Uterus (tissue), 4 donors: ENCODE measurements around the gene ARHGEF17. TPM values are rescaled to one million over a fixed set of nuclear protein-coding genes. Genes with fewer than 3 reads are reported as not detected.

Source experiments
- DNase-seq, 2 donors: peaks; one replicate each; pipeline ENCODE4 v3.0.0-alpha.2; 2019 to 2020
- H3K27ac ChIP-seq, 2 donors: fragments of 200-600 bp; sonication (generic); 1 replicate in 1 of 2; 2 replicates in 1 of 2; pipeline ENCODE4 v1.5.1; 2016 to 2018
- H3K27me3 ChIP-seq, 2 donors: fragments of 200-600 bp; sonication (generic); one replicate each; pipeline ENCODE4 v1.5.1; 2018 to 2019; ENCODE audit warnings: control low read depth in 1 of 2
- H3K36me3 ChIP-seq, 2 donors: fragments of 200-600 bp; sonication (generic); one replicate each; pipeline ENCODE4 v1.5.1; 2019; ENCODE audit warnings: control low read depth in 1 of 2
- H3K4me1 ChIP-seq, 2 donors: fragments of 200-600 bp; sonication (generic); one replicate each; pipeline ENCODE4 v1.5.1; 2018 to 2019; ENCODE audit warnings: control low read depth in 1 of 2
- H3K4me3 ChIP-seq, 2 donors: fragments of 200-600 bp; sonication (generic); 1 replicate in 1 of 2; 2 replicates in 1 of 2; pipeline ENCODE4 v1.5.1; 2018 to 2019; ENCODE audit warnings: mild to moderate bottlenecking in 1 of 2
- H3K9me3 ChIP-seq, 2 donors: fragments of 200-600 bp; sonication (generic); one replicate each; pipeline ENCODE4 v1.5.1; 2019; ENCODE audit warnings: control low read depth in 1 of 2
- POLR2A ChIP-seq, 2 donors: fragments of 450-650 bp; IDR thresholded peaks; one replicate each; pipeline ENCODE4 v1.6.1; 2016; ENCODE audit warnings: antibody characterized with exemption in 2 of 2, mild to moderate bottlenecking in 1 of 2, moderate library complexity in 1 of 2
- intact Hi-C: fragments of 100-400 bp; cut with DNase I; formaldehyde crosslinking; loops from one replicate; pipeline ENCODE4 v1.15.1; 2023; ENCODE audit warnings: low total_unique reads
- total RNA-seq, 4 donors: library from RNA; depleted of rRNA in 3 of 4; stranded (reverse); fragments of >200 nt in 3 of 4; gene quantifications; one replicate each; pipeline versions ENCODE4 v1.1.0 to v1.2.4, GENCODE V29; 2014 to 2023
- TF ChIP-seq, protein P1 (sequence below), 4 experiments: fragments of 200-600 bp in 2 of 4; fragments of 450-650 bp in 2 of 4; sonication (generic) in 2 of 4; IDR thresholded peaks; one replicate each; pipeline ENCODE4 v1.5.1; 2016 to 2019; ENCODE audit warnings: antibody characterized with exemption in 4 of 4, mild to moderate bottlenecking in 2 of 4, moderate library complexity in 1 of 4
- donor health status: DM: yes; HTN: yes; CAD: no.

The ARHGEF17 gene
- total RNA-seq, 4 donors from 2014 or later: 17.9 to 174 (median 58.6) TPM

DNA sequence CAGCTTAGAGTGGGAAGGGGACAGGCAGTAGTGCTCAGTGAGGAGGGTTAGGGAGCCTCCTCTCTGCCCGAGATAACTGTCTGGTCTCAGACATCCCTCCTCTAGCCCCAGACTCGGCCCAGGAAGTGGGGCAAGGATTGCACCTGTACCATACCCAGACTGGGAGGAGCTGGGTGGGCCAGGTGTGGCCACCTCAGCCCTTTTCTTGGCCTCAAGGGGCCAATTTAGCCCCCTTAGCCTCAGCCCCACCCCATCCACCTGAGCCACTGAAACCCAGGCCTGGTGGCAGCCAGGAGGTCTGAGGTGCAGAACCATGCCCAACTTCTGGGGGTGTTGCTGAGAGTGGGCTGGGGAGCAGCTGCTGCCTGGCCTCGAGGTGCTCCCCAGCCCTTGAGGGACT lies 74.7 kb downstream of the ARHGEF17 start:
- Histone ChIP-seq H3K9me3 (no peaks in the 10 kb centered on the region), H3K27ac (no peak overlapping the region), H3K4me3 (no peak overlapping the region), H3K36me3 (no peaks in the 10 kb centered on the region), H3K27me3 (no peaks in the 10 kb centered on the region), H3K4me1 (no peaks in the 10 kb centered on the region)
- intact Hi-C loops: no loop called here
- TF ChIP-seq, protein P1, sequence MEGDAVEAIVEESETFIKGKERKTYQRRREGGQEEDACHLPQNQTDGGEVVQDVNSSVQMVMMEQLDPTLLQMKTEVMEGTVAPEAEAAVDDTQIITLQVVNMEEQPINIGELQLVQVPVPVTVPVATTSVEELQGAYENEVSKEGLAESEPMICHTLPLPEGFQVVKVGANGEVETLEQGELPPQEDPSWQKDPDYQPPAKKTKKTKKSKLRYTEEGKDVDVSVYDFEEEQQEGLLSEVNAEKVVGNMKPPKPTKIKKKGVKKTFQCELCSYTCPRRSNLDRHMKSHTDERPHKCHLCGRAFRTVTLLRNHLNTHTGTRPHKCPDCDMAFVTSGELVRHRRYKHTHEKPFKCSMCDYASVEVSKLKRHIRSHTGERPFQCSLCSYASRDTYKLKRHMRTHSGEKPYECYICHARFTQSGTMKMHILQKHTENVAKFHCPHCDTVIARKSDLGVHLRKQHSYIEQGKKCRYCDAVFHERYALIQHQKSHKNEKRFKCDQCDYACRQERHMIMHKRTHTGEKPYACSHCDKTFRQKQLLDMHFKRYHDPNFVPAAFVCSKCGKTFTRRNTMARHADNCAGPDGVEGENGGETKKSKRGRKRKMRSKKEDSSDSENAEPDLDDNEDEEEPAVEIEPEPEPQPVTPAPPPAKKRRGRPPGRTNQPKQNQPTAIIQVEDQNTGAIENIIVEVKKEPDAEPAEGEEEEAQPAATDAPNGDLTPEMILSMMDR (IDR thresholded peaks at IDR 0.05): no peak
- TF ChIP-seq POLR2A (IDR thresholded peaks at IDR 0.05): no peak
- no peak for DNase-seq

DNA sequence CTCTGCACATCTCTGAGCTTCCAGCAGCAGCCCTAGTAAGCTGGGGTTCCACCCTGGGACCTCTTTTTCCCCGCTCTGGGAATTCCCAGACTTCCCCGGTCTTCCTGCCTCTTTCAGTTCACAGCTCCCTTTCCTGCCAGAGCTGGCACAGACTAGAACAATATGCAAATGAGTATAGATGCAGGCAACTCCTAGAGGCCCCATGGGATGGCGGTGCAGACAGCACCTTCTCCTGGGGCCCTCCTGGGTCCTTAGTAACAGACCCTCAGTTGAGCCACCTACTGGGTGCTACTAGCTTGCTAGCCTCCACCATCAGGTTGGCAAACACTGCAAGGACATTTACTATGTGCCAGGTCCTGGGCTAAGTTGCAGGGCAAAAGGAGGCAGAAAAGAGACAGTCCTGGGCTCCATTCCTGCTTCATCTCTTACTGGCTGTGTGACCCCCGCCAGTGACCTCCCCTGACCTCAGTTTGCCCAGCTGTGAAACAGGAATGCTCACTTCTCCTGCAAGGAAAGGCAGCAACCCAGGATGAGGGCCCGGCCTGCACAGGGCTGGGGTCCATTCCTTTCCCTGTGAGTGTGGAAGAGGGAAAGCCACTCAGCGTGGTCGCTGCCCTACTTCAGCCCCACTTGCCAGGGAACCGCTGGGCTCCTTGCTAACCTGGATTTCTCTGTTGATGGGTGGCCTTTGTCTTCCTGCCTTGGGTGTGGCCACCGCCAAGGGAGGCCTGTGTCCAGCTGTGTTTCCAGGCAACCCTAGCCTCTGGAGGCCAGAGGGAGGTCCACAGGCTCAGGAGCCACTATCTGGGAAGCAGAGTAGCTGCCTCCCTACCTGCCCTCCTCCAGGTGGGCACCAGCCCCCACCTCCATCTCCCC lies 75.4 kb downstream of the ARHGEF17 start:
- Histone ChIP-seq H3K9me3 (no peaks in the 10 kb centered on the region), H3K27ac (no peak overlapping the region), H3K36me3 (no peaks in the 10 kb centered on the region), H3K4me3 (no peak overlapping the region), H3K27me3 (no peaks in the 10 kb centered on the region), H3K4me1 (no peaks in the 10 kb centered on the region)
- DNase-seq: no peak
- TF ChIP-seq POLR2A (IDR thresholded peaks at IDR 0.05): no peak
- TF ChIP-seq, protein P1 (IDR thresholded peaks at IDR 0.05): no peak
- intact Hi-C loops: no loop called here

DNA sequence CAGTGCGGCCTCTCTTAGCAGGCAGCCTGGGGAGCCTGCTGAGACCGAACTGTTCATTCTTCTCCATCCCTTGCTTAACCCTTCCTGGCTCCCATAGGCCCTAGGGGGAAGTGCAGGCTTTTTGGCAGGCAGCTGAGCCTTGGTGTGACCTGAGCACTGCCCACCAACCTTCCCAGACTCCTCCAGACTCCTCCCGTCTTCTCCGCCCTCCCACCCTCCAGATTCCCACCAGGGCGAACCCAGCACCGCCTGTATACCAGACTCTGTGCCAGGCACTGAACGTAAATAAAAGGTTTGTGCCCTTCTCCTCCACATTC lies 76.0 kb downstream of the ARHGEF17 start:
- DNase-seq: no peak
- TF ChIP-seq, protein P1 (IDR thresholded peaks at IDR 0.05): no peak
- no peak for TF ChIP-seq POLR2A (IDR thresholded peaks at IDR 0.05)
- Histone ChIP-seq H3K27ac (no peak overlapping the region), H3K4me3 (no peak overlapping the region), H3K9me3 (no peaks in the 10 kb centered on the region), H3K36me3 (no peaks in the 10 kb centered on the region), H3K27me3 (no peaks in the 10 kb centered on the region), H3K4me1 (no peaks in the 10 kb centered on the region)
- intact Hi-C loops: no loop called here

DNA sequence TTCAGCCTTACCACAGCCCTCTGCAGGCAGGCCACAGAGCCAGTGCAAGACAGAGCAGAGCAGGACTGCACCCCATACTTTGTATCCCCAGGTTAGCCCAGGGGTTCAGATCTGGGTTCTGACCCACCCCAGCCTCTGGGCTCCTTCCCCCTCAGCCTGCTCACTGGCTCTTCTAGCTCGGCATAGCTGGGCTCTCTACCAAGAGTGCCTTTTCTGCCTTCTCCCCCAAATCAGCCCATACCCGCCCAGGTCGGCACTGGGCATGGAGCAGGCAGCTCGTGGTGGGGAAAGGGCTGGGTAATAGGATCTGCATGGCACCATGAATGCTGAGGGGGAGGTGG lies 76.4 kb downstream of the ARHGEF17 start:
- Histone ChIP-seq H3K27ac (no peak overlapping the region), H3K27me3 (no peaks in the 10 kb centered on the region), H3K4me3 (no peak overlapping the region), H3K36me3 (no peaks in the 10 kb centered on the region), H3K4me1 (no peaks in the 10 kb centered on the region), H3K9me3 (no peaks in the 10 kb centered on the region)
- intact Hi-C loops: no loop called here
- TF ChIP-seq POLR2A (IDR thresholded peaks at IDR 0.05): no peak
- TF ChIP-seq, protein P1 (IDR thresholded peaks at IDR 0.05): no peak
- no peak for DNase-seq

DNA sequence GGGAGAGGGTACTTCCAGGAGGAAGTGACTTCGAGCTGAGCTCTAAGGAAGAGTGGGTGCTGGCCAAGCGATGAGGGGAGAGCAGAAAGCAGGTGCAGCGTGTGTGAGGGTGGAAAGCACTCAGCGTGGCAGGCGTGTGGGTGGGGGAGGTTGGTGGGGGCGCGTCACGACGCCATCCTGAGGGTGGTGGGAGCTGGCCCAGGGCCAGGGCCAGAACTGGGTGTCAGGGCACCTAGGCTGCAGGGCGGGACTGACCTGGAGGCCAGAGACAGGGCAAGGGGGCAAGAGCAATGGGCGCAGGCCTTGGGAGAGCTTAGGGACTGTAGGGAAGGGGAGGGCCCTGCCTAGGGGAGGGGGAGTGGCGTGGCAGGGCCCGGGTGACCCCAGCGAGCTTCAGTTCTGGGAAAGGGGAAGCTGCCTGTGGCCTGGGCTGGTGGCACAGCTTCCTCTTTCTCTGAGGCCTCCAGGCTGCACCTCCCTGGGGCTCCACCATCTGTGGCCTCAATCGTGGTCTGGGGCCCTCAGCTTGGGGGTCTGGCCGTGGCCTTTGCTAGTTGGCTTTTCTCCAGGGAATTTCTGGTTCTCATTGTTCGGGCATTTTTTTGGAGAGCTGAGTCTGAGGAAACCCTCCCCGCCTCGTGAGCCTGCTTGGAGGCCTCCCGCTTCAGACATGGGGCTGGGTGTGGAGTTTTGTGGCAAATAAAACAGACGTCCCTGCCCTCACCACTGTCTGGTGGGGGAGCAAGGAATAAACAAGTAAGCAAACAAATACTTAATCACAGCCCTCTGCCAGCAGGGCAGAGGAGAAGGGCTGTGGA lies 77.0 kb downstream of the ARHGEF17 start:
- Histone ChIP-seq H3K27me3 (no peaks in the 10 kb centered on the region), H3K27ac (no peak overlapping the region), H3K4me3 (no peak overlapping the region), H3K9me3 (no peaks in the 10 kb centered on the region), H3K36me3 (no peaks in the 10 kb centered on the region), H3K4me1 (no peaks in the 10 kb centered on the region)
- intact Hi-C loops: no loop called here
- DNase-seq: no peak
- TF ChIP-seq, protein P1 (IDR thresholded peaks at IDR 0.05): no peak
- no peak for TF ChIP-seq POLR2A (IDR thresholded peaks at IDR 0.05)
